GM19035 (cell line): ENCODE results near the gene SYNM.

Experiments used
- ATAC-seq: cut with Tn5 transposase; IDR thresholded peaks from one replicate; pipeline ENCODE4 v1.9.1; 2021; ENCODE audit not compliant: unreplicated experiment

Gene SYNM

GRCh38 chr15:99082798-99083197, 22.1 kb upstream of the SYNM start:
- ATAC-seq = no peak

DNA sequence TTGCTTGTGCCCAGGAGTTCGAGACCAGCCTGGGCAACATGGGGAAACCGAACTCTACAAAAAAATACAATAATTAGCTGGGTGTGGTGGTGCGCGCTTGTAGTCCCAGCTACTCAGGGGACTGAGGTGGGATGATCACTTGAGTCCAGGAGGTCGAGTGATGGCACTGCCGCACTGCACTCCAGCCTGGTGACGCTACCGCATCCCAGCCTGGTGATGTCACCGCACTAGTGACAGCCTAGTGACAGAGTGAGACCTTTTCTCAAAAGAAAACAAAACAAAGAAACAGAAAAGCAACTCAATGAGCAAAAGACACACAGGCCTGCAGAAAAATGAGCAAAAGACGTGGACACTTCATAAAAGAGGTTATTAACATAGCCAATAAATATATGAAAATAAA, 19.9 kb upstream of the SYNM start:
- ATAC-seq = no peak

GRCh38 chr15:99085413-99086326, 19.2 kb upstream of the SYNM start:
- ATAC-seq = no peak

DNA sequence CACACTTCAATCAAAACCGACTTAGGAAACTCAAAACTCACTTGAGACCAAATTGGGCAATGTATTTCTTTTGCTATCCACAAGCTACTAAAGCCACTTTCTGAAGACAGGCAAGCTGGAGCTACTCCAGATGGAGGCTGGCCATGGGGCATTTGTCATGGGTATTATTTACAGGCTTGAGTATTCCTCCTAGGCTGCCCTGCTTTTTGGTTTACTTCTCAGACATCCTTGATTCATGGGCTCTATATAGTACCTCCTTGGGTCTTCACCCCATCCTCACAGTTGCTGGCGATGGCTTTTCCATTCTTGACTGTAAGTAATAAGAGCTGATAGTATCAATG, 18.6 kb upstream of the SYNM start:
- ATAC-seq = no peak

- ATAC-seq = no peak
These were observed 17.4 kb upstream of the SYNM start for GRCh38 chr15:99087405-99087943.

DNA sequence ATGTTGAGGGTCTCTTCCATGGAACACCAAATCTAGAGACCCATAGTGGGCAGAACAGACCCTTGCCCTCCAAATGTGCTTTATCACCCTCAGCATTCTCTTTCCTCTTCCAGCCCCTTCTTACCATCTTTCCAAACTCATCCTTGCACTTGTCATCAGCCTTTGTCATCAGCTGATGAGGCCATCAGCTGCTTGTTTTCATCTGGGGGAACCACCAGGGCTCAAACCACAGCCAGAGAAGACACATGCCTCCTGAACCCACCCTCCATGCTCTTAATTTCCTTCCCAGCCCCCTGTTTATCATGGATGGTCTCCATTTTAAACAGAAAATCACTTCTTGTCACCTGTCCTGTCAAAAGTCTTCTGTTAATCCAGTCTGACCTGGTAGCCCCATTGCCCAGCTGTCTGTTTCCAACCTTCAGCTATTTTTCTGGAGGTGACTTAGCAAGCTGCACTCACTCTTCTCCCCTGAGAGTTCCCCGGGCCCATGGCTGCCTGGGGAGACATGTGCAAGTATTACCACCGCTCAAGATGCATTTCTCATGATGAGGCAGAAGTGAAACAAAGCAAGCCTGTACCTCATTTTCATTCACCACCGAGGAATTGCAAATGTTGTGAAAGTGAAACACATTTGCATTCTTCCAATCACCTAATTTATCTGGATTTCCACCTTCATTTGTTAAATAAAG, 14.7 kb upstream of the SYNM start:
- ATAC-seq = peak; percentile 100

- no peak for ATAC-seq
These were observed 13.9 kb upstream of the SYNM start for GRCh38 chr15:99090938-99091337.

DNA sequence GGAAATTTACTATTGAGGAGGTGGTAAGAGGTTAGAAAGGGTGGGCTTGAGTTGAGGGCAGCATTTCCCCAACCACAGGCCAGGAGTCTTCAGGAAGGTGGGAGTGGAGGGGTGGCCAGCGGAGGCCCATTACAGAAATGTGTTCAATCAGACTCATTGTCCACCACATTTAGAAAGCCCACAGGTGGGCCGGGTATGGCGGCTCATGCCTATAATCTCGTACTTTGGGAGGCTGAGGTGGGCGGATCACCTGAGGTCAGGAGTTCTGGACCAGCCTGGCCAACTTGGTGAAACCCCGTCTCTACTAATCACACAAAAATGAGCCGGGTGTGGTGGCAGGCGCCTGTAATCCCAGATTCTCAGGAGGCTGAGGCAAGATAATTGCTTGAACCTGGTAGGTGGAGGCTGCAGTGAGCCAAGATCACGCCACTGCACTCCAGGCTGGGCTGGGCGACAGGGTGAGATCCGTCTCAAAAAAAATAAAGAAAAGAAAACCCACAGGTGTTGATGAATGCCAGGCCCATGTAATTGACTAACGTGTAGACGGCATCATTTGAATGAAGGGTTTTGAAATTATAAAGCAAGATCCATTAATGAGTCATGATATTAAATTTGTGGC, 12.2 kb upstream of the SYNM start:
- no peak for ATAC-seq

GRCh38 chr15:99095626-99096025, 9.3 kb upstream of the SYNM start:
- ATAC-seq = no peak

- no peak for ATAC-seq
These were observed 8.5 kb upstream of the SYNM start for GRCh38 chr15:99096173-99096893.

GRCh38 chr15:99096894-99097426, 7.9 kb upstream of the SYNM start:
- no peak for ATAC-seq

- no peak for ATAC-seq
These were observed 7.2 kb upstream of the SYNM start for GRCh38 chr15:99097441-99098410.

GRCh38 chr15:99098426-99098825, 6.5 kb upstream of the SYNM start:
- no peak for ATAC-seq

GRCh38 chr15:99098991-99099390, 5.9 kb upstream of the SYNM start:
- ATAC-seq = no peak

GRCh38 chr15:99099661-99100060, 5.2 kb upstream of the SYNM start:
- ATAC-seq = no peak

DNA sequence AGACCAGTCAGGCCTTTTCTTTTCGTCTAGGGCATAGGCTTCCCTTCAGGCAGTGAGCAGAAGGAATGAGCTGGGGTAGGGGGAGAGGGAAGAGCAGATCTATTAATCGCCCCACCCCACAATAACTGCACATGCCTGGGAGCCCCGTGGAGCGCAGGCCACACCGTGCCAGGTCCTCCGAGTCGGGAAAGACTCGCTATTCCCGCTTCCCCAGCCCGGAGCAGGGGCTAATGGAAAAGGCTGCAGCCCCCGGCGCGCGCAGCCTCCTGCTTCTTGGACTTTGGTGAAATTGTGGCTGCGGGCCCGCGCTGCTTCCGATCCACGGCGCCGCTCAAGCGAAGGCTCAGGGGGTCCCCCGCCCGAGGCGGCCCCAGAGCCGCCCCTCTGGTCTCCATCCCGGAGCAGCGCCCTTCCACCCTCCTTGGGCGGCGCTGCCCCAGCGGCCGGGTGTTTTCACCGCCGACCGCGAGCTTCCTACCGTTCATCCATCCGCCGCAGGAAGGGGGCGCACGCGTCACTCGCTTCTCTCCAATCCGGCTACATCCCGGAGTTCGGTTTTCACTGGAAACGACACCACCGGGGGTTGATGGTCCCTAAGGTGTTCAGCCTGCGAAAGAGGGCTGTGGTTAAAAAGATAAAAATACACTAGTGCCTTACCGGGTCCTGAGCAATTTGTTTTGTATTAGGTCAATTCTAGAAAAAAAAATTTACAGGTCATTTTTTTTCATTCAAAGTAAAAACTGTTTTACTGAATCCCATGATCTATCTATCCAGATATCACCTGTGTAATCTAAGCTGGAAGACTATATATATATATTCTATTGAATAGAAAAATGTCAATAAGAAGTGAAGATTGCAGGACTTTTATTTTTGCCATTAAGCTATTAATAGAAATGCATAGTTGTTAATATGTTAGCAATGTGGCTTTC, 4.4 kb upstream of the SYNM start:
- ATAC-seq = no peak

GRCh38 chr15:99101501-99101900, 3.4 kb upstream of the SYNM start:
- ATAC-seq = no peak

DNA sequence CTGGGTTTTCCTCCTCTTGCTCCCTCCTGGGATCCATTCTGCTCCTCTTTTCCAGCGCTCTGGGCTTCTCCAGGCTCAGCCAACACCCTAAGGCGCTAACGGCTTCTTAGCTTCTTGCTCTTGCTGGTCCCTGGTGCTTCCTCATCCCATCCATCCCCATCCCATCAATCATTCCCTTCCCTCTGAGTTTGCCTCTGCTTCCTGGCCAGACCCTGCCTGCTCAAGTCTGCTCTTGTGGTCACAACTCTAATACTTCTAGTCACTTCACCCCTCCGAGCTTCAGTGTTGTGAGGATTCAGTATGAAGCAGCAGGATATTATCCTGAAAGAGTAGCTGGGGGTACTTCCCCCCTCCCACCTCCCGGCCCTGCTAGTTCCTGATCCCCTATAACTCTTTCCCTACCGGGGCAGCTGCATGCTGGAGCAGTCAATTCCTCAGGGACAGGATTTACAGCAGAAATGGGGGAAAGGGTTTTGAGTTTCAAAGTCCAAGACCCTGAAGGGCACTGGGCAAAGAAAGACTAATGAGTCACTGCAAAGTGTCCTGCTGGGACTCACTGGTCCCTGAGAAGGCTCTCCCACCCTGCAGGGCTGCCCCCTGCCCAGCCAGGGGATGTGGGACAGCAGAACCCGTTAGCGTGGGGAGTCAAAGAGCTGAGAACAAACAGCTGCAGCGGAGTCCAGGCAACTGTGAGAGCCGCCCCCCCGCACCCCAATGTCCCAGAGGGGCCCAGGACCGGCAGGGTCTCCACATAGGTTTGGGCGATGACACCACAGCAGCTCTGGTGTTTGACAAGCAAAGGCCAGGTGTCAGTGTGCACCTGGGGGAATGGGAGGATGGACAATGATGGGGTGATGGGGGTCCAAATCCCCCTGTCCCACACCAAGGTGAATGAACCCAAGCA, 2.3 kb upstream of the SYNM start:
- no peak for ATAC-seq
